Kidney glomerular epithelial cell (primary cell): ENCODE data around the gene FGFR2.

Experiments
- DNase-seq: peaks from one replicate; lab custom pipeline; 2025; lab: John Stamatoyannopoulos, UW

Gene FGFR2

GRCh38 chr10:121452581-121452980 is 145.7 kb downstream of the FGFR2 start:
- DNase-seq: no peak

DNA sequence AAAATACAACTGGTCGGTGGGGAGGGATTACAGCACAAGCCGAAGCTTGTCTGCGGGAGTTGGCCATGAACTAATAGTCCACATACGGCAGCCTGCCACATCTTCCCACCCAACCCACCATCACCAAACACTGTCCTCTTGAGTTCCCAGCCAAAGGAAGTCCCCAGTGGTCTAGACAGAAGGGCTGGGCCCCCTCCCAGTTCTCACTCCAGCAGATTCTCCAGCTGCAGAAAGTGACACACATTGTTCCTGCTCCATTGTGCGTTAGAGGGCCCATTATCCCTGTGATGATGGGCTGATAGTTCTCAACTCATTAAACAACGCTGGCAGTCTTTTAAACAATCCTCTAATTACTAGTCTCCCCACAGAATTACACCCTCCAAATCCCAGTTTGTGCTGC is 148.0 kb downstream of the FGFR2 start:
- DNase-seq: no peak

DNA sequence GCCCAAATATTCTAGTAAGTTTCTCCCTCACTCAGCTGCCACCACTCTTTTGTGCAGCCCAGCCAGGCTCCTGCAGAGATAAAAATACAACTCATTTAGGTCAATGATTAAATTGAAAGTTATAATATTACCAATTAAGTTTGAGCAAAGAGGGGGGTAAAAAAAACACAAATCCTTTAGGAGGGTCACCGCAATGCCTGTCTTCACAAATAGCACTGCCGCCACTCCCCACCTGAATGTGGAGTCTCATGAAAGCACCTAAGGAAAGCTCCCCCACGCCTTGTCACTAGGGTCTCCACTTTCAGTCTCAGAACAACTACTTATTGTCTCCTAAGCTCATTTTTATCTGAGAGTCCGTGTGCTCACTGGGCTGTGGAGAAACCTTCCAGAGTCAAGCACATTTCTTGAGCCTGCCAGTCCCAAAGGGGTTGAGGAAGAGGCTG is 148.7 kb downstream of the FGFR2 start:
- DNase-seq: peak; percentile 66

DNA sequence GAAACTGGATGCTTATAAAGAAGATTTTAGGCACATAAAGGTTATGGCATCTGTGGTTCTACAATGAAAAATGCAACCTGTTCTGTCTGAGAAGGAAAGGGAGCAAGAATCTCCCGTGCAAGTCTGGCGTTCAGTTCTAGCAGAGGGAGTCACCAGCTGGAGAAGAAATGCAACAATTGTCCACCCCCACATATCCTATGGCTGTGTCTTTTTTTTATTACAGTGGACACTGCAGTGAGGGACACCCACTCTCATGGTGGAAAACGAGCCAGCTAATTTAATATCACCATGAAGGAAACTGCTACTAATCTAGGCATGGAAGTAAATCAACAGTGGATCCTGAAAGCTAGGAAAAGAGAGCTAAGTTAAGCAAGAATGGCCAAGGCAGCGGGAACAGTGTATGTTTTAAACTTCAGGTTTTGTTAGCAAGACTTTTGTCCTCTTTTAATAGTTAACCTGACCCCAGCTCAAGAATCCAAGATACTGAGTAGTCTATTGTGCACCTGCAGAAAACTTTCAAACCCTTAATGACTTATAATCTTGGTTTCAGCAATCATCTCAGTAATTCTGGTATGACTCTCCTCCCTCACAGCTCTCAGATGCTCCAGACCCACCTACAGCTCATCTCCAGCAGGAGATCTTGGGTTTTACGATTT is 149.3 kb downstream of the FGFR2 start:
- peak; percentile 66 for DNase-seq

DNA sequence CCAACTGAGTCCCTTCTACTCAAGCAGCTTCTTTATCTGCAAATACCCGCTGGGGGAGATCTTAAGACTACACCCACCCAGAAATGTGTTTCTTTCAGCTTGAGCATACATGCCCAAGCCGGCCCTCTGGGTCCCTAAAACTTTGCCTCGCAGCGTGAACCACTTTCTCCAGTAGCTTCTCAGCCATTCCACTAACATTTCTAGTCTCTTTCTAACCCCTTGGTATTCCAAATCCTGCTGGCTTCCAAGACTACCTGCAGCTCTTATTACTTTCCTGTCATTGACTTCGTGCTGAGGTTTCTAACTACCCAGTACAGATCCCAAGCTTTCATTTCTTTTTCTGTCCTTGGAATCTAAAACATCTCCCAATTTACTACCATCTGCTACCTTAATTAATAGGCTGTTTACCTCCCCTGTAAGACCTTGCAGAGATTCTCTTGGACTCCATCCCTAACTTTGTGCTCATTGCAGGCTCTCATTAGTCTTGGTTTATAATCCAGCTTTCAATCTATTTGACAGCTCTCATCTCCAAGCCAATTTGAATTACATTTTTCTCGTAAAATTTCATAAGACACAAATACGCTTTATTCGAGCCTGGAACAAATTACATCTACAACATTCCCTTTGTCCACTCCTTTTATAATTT is 153.6 kb downstream of the FGFR2 start:
- DNase-seq: no peak

DNA sequence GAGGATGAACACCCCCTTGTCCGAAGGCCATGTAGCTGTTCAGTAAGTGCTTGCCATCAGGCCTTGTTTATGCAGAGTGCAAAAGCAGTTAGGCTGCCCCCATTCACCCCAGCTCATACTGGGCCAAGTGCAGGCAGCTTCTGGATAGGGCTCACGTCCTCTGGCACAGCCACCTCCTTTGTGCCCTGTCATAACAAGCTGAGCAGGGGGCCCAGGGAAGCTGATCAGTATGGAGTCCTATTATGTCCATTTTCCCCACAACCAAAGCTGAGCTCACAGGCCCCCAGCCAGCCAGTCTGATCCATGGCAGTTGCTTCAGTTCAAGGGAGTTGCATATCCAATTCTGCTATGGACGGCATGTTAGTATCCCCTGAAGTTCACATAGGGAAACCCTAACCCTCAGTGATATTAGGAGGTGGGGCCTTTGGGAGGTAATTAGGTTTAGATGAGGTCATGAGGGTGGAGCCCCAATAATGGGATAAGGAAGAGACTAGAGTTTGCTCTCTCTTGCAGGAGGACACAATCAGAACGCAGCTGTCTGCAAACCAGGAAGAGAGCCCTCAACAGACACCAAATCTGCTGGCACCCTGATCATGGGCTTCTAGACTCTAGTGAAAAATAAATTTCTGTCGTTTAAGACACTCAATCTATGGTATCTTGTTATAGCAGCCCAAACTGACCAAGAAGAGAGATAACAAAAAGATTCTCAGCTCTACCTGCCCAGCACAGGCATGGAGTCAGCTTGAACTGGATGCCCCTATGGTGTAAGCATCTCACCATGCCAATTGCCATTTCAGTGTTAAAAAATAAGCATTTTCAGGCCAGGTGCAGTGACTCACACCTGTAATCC is 155.9 kb downstream of the FGFR2 start:
- DNase-seq: no peak

- DNase-seq: no peak
These were observed 157.8 kb downstream of the FGFR2 start for GRCh38 chr10:121440461-121440860.

DNA sequence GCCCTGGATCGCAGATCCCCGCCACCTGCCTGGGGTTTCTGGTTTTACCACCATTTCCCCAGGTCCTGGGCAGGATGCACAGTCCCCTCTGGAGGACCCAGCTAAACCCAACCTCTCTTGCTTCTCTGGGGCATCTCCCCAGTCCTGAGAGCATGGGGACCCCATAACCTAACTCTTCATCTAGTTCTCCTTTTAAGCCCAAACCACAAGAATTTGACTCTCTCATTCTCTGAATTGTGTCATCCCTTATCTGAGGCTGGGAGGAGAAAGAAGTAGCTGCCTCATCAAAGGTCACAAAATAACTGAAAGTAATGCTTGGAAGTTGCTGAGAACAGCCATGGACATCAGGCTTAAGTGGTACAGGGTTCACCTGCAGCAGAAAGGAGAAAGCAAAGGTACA is 159.9 kb downstream of the FGFR2 start:
- no peak for DNase-seq

DNA sequence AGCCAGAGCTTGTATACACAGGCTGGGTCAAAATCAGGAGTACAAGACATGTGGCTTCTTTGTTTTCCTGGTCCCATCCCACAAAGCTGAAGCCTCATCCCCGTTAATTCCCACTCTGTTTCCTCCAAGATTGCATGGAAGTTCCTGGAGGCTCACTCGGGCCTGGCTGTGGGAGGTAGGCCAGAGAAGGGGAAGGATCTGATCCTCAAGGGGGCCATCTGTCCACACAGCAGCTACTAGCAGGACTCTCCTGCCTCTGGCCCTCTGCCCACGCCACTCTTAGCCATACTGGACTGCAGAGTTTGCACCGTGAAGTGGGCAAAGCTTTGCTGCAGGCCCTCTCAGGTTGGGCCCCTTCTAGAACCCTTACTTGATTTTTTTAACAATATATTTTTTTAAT is 160.6 kb downstream of the FGFR2 start:
- DNase-seq: no peak

DNA sequence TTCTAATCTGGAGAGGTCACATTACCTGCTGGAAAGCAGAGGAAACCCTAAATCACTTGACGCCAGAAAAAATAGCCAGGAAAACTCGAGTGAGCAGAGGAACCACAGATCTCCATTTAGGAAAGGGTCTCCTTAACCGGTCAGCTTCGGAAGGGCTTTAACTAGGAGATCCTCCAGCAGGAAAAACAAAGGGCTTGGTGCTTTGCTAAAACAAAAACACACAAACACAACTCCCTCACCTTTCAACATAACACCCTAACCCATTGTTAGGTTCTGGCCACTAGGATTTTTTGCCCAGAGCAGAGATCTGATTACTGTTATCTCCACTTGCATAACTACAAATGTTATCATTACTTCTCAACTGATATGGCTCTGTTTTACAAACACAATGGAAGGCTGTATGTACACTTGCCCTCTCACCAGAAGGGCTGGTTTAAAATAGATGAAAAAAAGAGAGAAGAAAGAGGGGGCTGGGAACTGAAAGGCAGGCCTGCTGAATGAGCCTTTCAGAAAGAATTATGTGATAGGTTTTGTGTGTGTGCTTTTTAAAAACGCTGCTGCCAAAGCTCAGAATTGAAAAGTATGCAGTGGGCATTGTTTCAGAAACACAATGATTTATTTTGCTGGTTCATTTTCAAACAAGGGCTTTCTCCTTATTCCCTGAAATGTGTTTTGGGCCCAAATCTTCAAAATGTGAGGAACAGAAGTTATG is 161.5 kb downstream of the FGFR2 start:
- no peak for DNase-seq

DNA sequence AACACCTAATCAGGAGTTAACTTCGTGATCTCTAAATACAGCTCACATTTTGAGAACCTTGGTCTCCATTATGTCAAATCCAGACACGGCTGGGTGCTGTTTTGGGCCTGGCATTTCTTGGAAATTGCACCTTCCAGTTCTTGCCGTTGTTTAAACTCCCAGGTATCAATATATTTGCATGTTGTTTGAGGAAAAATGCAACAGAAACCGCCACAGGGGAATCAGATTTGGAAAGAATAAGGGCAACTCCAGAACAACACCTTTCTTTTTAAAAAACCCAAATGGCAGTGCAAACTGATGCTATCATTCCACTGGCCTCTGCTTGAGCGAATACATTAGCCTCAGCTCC is 162.0 kb downstream of the FGFR2 start:
- no peak for DNase-seq

DNA sequence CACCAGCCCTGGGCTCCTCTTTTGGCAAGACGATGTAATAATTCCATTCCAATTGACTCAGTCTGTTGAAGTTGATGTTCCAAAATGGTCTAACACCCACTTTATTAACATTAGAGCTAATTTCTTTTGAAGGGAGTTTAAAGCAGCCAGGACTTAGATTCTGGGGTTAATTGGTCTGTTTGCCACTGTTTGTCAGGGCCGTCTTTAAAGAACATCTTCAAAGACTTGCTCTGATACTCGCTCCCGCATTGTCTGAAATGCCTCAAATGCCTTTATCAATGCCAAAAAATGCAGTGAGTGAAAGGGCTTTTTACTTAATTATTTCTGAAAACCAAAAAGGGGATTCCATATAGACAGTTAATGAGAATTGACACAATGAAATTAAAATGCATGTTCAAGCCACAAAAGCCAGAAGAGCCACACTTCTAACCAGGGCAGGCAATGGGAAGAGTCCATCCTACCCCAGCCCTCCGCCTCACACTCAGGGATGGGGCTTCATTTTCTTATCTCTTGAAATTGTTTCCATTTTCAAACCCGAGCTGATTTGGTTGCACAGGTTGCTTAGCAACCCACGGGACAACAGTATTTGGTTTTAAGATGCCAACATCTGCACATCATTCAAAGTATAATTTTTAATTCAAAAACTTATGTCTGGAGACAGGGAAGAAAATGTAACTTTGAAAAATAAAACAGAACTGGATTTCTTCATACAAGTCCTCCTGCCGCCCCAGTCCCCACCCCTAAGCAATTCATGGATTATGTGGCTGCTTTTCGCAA is 163.0 kb downstream of the FGFR2 start:
- DNase-seq: no peak

- no peak for DNase-seq
These were observed 164.3 kb downstream of the FGFR2 start for GRCh38 chr10:121433965-121434364.

DNA sequence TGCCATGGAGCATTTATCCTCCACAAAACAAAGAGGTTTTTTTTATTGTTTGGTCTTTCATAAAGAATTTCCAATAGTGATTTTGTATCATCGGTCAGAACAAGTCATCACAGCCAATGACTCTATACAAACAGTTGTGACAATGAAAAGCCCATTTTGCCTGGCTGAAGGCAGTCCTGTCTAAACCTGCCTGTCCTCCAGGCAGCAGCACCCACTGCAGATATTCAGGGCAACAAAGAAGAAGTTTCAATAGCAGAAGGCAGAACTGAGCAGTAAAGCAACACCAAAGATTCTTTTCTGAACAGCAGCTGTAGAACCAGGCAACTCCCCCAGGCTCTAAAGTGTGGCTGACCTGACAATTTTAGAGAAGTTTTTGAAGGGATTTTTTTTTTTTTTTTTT is 169.4 kb downstream of the FGFR2 start:
- no peak for DNase-seq
